ENCODE data around the gene ETS2. TPM values are rescaled to one million over a fixed set of nuclear protein-coding genes. Genes with fewer than 3 reads are reported as not detected.
A peak's percentile ranks its signal among the peaks of the same experiment; 100 is the strongest.

Gene ETS2
- polyA plus RNA-seq, 3 donors, result 54.2 to 150 (median 59.5) TPM

DNA sequence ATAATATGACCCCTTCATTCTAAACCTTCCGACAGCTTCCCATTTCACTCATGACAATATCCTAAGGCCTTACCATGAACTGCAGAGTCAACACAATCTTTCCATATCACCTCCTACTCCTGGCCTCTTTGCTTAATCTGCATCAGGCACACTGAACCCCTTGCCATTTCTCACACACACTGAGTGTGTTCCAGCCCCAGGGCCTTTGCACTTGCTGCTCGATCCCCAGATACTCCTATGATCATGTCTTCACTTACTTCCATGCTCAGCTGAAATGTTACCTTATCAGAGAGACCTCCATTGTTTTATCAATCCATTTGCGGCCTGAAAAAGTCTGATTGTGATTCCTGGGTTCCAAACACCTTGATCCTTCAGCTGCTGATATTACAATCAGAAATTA lies 47.0 kb downstream of the ETS2 start:
- H3K27me3 Mint-ChIP-seq (ENCODE audit: low read depth in 3 of 3), result peaks cover 1 to 8% (median 3%) of the 10 kb centered on the region in 3 donors
- H3K4me3 Mint-ChIP-seq, result no peak overlapping the region
- Histone ChIP-seq H3K79me2 (ENCODE audit: insufficient read depth, low read length) (no peaks in the 10 kb centered on the region), H3K4me2 (replicated peaks; ENCODE audit: extremely low read depth, low read length, poor library complexity, severe bottlenecking) (no peak overlapping the region), H4K20me1 (ENCODE audit: insufficient read depth, low read length) (no peaks in the 10 kb centered on the region), H3K4me1 (ENCODE audit: control insufficient read depth in 1 of 2, insufficient read depth in 2 of 2, low read length in 2 of 2) (no peaks in the 10 kb centered on the region), H3K9me3 (replicated peaks in 1 of 2; ENCODE audit: control insufficient read depth in 1 of 2, insufficient read depth in 1 of 2, low read length in 2 of 2) (no peaks in the 10 kb centered on the region), H3K9ac (ENCODE audit: insufficient read depth, low read length, poor library complexity, severe bottlenecking) (no peak overlapping the region), H2AFZ (ENCODE audit: insufficient read depth, low read depth, low read length, poor library complexity, severe bottlenecking) (no peak overlapping the region), H3K36me3 (replicated peaks in 1 of 2; ENCODE audit: control insufficient read depth in 1 of 2, insufficient read depth in 2 of 2, low read length in 2 of 2) (no peaks in the 10 kb centered on the region), H3K4me3 (replicated peaks in 1 of 3; ENCODE audit: low read depth in 2 of 3, low read length in 3 of 3) (no peak overlapping the region), H3K27me3 (ENCODE audit: control insufficient read depth in 2 of 2, insufficient read depth in 2 of 2, low read length in 2 of 2) (no peaks in the 10 kb centered on the region), H3K27ac (ENCODE audit: low read depth in 1 of 2, low read length in 2 of 2) (no peak overlapping the region)
- TF ChIP-seq, protein P1, sequence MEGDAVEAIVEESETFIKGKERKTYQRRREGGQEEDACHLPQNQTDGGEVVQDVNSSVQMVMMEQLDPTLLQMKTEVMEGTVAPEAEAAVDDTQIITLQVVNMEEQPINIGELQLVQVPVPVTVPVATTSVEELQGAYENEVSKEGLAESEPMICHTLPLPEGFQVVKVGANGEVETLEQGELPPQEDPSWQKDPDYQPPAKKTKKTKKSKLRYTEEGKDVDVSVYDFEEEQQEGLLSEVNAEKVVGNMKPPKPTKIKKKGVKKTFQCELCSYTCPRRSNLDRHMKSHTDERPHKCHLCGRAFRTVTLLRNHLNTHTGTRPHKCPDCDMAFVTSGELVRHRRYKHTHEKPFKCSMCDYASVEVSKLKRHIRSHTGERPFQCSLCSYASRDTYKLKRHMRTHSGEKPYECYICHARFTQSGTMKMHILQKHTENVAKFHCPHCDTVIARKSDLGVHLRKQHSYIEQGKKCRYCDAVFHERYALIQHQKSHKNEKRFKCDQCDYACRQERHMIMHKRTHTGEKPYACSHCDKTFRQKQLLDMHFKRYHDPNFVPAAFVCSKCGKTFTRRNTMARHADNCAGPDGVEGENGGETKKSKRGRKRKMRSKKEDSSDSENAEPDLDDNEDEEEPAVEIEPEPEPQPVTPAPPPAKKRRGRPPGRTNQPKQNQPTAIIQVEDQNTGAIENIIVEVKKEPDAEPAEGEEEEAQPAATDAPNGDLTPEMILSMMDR (IDR thresholded peaks at IDR 0.05), result no peak
- peaks cover 13% of the 10 kb centered on the region for H3K4me1 Mint-ChIP-seq
- peaks cover 0 to 3% (median 0%) of the 10 kb centered on the region in 7 donors for H3K9me3 Mint-ChIP-seq
- 100% methylated on average over 2 of the region's 3 CpGs for WGBS (ENCODE audit: insufficient coverage)
- no peak for DNase-seq
- no peaks in the 10 kb centered on the region for H3K36me3 Mint-ChIP-seq
- no peak overlapping the region for H3K27ac Mint-ChIP-seq
- intact Hi-C loops (cut with micrococcal nuclease), result no loop called here

DNA sequence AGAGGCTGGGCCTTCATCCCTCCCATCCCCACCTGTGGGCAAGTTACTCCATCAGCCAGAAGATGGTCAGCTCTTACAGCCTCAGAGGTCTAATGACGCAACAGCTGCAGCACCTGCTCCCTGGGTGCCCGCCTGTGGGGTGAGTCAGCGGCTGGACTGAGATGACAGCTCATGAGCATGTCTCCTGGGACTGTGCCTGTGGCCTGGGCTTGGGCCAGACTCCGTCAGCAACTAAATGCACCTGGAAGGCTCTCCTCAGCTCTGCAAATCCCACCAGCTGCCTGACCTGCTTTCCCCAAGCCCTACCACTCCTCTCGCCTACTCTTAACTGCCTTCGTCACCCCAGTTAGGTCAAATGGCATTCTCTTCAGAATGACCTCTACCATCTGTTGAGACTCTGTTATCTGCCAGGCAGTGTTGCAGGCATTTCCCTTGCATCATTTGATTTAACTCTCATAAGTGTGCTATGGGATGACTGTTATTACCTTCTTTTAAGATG lies 47.7 kb downstream of the ETS2 start:
- peaks cover 1 to 8% (median 3%) of the 10 kb centered on the region in 3 donors for H3K27me3 Mint-ChIP-seq (ENCODE audit: low read depth in 3 of 3)
- Histone ChIP-seq H3K9ac (ENCODE audit: insufficient read depth, low read length, poor library complexity, severe bottlenecking) (no peak overlapping the region), H3K4me1 (ENCODE audit: control insufficient read depth in 1 of 2, insufficient read depth in 2 of 2, low read length in 2 of 2) (no peaks in the 10 kb centered on the region), H4K20me1 (ENCODE audit: insufficient read depth, low read length) (no peaks in the 10 kb centered on the region), H3K27me3 (ENCODE audit: control insufficient read depth in 2 of 2, insufficient read depth in 2 of 2, low read length in 2 of 2) (no peaks in the 10 kb centered on the region), H3K79me2 (ENCODE audit: insufficient read depth, low read length) (no peaks in the 10 kb centered on the region), H3K4me2 (replicated peaks; ENCODE audit: extremely low read depth, low read length, poor library complexity, severe bottlenecking) (no peak overlapping the region), H3K4me3 (replicated peaks in 1 of 3; ENCODE audit: low read depth in 2 of 3, low read length in 3 of 3) (no peak overlapping the region), H3K36me3 (replicated peaks in 1 of 2; ENCODE audit: control insufficient read depth in 1 of 2, insufficient read depth in 2 of 2, low read length in 2 of 2) (no peaks in the 10 kb centered on the region), H3K9me3 (replicated peaks in 1 of 2; ENCODE audit: control insufficient read depth in 1 of 2, insufficient read depth in 1 of 2, low read length in 2 of 2) (no peaks in the 10 kb centered on the region), H2AFZ (ENCODE audit: insufficient read depth, low read depth, low read length, poor library complexity, severe bottlenecking) (no peak overlapping the region), H3K27ac (ENCODE audit: low read depth in 1 of 2, low read length in 2 of 2) (no peak overlapping the region)
- H3K36me3 Mint-ChIP-seq, result no peaks in the 10 kb centered on the region
- H3K27ac Mint-ChIP-seq, result no peak overlapping the region
- peaks cover 0 to 5% (median 0%) of the 10 kb centered on the region in 7 donors for H3K9me3 Mint-ChIP-seq
- no peak overlapping the region for H3K4me3 Mint-ChIP-seq
- peak in 2 of 3 donors; percentile 30 to 72 for DNase-seq
- TF ChIP-seq, protein P1 (IDR thresholded peaks at IDR 0.05), result no peak
- peaks cover 13% of the 10 kb centered on the region for H3K4me1 Mint-ChIP-seq
- intact Hi-C loops (cut with micrococcal nuclease), result no loop called here
- 40% methylated on average over 6 of the region's 6 CpGs for WGBS (ENCODE audit: insufficient coverage)
